Glomerular endothelial cell (primary cell): ENCODE measurements around the gene TJP2. TPM values are rescaled to one million over a fixed set of nuclear protein-coding genes. Genes with fewer than 3 reads are reported as not detected.

Experiments
- DNase-seq: peaks from one replicate; pipeline ENCODE4 v3.0.0-alpha.2; 2011; ENCODE audit warnings: low read depth, low spot score; ENCODE audit errors: extremely low read depth
- total RNA-seq: library from RNA; depleted of rRNA; stranded (reverse); fragments of >200 nt; gene quantifications from 2 replicates; pipeline ENCODE4 v1.2.3, GENCODE V29; 2015

TJP2 gene
- total RNA-seq, 1 donor from 2014 or later: 242 TPM

DNA sequence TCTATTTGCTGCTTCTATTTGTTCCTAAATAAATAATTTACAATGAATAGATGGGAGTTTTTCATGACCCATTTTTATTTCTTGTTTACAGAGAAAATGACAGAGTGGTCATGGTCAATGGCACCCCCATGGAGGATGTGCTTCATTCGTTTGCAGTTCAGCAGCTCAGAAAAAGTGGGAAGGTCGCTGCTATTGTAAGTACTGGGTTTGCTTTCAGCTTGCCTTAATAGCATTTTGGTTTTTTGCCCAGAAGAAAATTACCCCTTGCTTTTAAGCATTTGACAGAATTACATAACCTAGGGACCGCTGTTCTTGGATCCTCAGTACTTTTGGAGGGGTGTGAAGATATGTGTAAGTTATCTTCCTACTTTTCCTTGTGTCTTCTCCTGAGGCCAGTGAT, 44.1 kb downstream of the TJP2 start:
- DNase-seq: no peak

DNA sequence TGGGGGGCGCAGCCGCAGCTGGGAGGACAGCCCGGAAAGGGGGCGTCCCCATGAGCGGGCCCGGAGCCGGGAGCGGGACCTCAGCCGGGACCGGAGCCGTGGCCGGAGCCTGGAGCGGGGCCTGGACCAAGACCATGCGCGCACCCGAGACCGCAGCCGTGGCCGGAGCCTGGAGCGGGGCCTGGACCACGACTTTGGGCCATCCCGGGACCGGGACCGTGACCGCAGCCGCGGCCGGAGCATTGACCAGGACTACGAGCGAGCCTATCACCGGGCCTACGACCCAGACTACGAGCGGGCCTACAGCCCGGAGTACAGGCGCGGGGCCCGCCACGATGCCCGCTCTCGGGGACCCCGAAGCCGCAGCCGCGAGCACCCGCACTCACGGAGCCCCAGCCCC, 47.0 kb downstream of the TJP2 start:
- no peak for DNase-seq

DNA sequence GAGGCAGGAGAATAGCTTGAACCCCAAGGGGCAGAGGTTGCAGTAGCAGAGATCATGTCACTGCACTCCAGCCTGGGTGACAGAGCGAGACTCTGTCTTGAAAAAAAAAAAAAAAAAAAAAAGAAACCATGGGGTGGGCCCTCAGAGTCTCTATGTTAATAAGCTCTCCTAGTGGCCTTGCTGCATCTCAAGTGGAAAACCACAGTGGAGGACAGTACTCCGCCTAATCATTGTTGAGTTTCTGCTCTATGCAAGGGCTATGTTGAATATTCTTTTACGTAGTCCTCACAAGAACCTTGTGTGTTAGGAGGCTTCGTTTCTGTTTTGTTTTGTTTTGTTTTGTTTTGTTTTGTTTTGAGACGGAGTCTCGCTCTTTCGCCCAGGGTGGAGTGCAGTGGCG, 48.9 kb downstream of the TJP2 start:
- DNase-seq: no peak

DNA sequence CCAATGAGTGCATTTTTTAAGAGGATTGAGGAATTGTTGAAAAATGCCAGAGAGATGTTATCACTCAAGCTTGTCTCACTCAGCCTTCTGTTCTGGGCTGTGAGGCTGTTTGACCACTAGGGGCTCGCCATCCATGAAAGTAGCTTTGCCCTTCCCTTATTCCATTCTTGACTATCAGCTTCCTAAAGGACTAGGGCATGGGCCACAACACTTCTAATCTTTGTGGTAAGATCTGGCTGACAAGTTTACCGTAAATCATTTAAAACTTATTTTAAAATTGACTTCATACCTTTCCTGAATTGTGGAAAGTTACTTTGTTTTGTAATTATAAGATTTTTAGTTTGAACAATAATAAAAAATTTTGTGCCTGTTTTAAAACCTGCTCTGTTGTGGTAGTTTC, 49.5 kb downstream of the TJP2 start:
- peak; percentile 33 for DNase-seq

DNA sequence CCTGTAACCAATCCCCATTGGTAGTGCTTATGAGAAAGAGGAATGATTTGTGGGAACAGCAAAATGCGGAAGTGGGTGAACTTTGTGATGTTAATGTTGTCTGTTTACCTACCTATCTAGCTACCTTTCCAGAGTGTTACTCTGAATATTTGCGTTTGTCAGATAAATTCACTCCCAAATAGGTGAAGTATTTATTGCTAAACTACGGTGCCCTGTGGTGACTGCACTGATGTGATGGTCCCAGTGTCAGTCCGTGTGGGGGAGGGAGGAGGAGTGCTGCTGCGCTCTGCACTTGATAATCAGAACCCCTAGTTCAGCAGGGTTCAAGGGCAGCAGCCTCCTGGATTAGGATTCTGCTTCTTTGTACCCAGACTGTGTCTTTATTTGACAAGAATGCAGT, 55.3 kb downstream of the TJP2 start:
- DNase-seq: no peak

DNA sequence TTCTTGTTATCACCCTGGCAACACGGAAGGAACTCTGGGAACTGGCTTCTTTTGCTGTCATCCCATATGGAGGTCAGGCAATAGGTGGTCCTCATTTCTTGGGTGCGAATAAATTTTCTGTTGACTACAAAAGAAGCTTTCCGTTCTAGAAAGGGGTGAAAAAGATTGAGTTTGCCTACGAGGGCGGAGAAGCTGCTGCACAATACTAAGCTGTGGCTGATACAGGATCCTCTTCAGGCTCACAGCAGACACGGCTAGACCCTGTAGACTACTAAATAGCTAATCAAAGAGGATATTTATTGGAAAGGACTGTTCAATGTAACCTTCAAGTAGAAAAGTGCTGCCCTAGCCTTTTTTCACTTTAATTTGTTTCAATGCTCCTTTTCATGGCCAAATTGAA, 58.1 kb downstream of the TJP2 start:
- DNase-seq: no peak

DNA sequence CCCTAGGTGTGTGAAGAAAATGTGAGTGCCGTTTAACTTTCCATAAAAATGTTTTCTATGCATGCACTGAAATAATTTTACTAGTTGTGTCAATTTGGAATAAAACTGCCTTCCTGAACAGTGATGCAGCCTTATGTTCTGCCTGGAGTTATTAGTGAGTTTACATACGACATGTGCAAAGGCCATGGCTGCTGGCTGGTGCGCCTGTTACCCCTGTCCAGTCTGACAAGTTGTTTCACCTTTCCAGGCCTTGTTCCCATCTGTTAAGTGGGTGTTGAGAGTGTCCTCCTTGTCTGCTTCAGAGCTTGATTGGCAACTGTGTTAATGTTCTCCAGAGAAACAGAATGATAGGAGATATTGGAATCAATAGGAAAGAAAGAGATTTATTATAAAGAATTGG, 60.6 kb downstream of the TJP2 start:
- DNase-seq: no peak

DNA sequence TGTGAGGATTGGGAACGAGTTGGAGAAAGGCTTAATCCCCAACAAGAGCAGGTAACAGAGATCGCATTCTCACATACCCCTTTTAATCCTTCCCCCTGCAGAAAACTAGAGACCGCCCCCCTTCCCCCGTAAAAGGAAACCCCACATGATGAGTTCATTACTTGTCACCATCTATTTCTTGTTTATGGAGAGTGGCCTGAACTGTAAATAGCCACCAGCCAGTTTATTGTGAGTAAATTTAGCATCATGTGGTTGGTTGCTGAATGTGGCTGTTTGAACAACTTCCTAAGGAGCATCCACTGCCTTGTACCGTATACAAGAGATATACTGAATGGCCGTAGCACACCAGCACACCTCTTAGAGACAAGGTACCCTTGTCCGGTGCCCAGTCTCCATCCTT, 62.1 kb downstream of the TJP2 start:
- DNase-seq: no peak

DNA sequence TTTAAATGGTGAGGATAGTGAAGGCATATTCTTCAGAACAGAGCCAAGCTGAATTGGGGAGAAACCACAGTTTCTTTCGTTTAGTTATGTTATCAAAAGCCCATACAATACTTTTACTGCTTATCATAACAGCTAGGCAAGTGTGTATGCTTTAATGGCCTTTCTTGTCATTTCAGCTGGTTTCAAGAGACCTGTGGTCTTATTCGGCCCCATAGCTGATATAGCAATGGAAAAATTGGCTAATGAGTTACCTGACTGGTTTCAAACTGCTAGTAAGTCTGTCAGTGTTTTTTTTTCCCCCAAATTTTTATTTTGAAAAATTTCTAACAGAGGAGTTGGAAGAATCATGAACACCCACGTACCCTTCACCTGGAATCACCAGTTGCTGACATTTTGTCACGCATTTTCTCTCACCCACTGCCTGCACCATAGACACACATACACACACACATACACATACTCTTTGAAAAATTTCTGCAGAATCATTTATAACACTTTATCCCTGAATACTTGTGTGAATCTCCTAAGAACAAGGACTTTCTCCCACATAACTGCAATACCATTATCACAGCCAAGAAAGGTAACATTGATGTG, 63.7 kb downstream of the TJP2 start:
- DNase-seq: no peak

DNA sequence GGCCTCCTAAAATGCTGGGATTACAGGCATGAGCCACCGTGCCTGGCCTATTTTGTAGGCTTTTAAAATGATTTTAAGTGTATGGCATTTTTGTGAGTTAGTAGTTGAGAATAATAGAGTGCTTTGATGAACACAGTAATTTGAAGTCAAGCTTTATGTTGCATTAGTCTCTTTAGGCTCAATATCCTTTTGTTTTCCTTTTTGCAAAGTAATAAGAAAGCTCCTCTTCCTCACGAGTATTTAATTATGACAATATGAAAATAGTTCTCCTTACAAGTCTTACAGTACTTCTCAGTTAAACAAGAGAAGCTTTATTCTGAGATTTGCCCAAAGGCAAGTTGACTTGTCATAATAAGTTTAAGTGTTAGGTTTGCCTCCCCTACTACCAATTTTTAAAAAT, 69.0 kb downstream of the TJP2 start:
- no peak for DNase-seq

DNA sequence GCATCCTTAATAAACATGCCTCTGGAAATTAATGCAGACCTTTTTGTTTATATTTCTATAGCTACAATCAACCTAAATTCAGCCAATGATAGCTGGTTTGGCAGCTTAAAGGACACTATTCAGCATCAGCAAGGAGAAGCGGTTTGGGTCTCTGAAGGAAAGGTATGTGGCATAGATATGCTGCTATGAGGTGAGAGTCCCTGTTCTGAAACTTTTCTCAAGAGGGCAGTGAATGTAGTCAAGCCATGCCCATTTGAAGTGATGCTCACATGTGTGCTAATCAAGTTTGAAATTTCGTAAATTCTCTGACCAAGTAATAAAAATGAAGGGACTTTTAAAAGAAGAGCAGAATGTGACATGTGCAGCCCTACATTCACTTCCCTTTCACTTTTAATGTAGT, 72.6 kb downstream of the TJP2 start:
- no peak for DNase-seq

DNA sequence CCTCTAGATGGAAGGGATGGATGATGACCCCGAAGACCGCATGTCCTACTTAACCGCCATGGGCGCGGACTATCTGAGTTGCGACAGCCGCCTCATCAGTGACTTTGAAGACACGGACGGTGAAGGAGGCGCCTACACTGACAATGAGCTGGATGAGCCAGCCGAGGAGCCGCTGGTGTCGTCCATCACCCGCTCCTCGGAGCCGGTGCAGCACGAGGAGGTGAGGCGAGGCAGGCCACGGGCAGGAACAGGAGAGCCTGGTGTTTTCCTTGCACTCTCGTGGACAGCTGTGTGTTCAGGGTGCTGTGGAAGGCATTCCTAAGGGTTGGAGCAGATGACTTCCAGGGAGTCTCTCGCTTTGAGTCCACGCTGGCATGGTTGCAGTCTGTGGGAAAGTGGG, 73.9 kb downstream of the TJP2 start:
- no peak for DNase-seq

DNA sequence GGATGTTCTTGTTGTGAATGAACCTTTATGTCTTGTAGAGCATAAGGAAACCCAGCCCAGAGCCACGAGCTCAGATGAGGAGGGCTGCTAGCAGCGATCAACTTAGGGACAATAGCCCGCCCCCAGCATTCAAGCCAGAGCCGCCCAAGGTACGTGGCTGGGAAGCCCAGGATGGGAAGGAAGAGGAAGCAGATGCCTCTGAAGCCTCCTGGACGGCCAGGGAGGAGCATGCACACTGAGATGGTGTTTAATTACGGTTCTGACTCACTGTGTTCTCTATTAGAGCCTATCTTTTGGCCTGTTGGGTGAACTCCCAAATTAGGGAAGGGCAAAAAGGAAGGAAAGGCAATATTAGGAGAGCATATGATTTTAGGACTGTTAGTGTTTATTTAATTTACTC, 75.3 kb downstream of the TJP2 start:
- DNase-seq: no peak

DNA sequence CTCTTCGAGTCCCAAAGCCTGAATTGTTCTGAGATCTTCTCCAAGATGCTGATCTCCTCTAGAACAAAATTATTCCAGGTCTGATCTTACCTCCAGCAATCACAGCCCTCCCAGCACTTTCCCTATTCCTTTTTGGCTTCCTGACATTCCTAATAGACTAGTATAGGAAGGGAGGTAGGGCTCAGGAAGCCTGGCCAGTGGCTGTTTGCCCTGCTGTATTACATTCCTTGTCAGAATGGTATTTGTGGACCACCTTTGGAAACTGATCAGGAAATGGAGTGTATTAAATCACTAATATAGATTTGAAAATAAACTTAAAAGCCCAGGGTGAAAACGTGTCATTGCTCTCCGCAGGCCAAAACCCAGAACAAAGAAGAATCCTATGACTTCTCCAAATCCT, 76.6 kb downstream of the TJP2 start:
- no peak for DNase-seq

DNA sequence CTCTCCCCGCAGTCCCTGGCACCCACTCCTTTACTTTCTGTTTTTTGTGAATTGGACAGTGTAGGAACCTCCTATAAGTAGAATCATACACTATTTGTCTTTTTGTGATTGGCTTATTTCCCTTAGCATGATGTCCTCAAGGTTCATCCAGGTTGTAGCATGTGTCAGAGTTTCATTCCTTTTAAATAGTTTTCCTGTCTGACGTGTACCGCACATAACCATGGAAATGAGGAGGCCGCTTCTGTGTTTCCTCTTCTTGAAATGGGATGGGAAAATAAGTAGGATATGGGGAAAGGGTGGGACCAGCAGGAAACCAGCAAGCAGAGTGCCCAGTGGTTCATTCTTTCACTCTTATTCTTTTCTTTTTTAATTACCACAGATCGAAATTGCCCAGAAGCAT, 78.4 kb downstream of the TJP2 start:
- no peak for DNase-seq

DNA sequence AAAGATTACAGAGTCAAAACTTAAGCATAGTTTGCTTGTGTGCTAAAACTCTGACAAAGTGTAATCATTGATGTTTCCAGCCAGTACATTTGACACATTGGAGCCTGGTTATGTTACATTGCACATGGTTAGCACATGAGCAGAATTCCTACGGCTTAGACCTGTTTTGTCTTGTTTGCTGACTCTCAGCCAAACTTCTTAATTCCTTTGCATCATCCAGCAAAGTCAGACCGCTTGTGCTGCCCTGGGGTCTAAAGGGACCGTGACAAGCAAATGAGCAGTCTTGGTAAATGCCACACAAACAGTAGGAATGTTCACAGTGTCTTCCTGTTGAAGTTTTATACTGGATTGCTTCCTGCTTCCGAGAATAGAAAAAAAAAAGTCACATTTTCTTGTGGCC, 79.0 kb downstream of the TJP2 start:
- DNase-seq: no peak

DNA sequence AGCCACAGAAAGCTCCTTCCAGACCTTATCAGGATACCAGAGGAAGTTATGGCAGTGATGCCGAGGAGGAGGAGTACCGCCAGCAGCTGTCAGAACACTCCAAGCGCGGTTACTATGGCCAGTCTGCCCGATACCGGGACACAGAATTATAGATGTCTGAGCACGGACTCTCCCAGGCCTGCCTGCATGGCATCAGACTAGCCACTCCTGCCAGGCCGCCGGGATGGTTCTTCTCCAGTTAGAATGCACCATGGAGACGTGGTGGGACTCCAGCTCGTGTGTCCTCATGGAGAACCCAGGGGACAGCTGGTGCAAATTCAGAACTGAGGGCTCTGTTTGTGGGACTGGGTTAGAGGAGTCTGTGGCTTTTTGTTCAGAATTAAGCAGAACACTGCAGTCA, 80.1 kb downstream of the TJP2 start:
- no peak for DNase-seq

DNA sequence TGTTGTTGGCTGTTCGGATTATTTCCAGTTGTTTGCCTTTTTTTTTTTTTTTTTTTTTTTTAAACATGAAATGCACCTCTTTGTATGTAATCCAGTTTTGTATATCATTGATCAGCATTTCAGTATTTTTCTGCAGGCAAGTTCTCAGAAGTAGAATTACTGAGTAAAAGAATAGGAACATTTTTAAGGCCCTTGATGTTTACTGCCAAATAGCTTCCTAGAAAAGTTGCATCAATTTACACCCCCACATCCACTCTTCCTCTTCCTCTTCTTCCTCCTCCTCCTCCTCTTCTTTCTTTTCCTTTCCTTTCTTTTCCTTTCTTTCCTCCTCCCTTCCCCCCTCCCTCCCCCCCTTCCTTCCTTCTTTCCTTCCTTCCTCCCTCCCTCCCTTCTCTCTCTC, 81.5 kb downstream of the TJP2 start:
- no peak for DNase-seq

DNA sequence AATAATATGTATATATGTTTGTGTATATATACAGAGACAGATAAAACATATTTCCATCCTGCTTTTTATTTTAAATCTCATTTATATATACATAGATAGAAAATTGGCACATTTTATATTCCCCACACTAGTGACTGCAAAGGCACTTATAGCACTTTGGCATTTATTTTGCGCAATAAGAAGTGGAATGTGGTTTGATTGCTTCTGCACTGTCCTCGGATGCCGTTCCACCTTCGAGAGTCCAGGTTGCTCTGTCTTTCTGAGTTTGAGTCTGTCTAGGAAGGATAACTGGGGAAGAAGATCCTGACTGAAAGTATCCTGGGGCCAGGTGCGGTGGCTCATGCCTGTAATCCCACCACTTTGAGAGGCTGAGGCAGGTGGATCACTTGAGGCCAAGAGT, 84.5 kb downstream of the TJP2 start:
- DNase-seq: no peak

DNA sequence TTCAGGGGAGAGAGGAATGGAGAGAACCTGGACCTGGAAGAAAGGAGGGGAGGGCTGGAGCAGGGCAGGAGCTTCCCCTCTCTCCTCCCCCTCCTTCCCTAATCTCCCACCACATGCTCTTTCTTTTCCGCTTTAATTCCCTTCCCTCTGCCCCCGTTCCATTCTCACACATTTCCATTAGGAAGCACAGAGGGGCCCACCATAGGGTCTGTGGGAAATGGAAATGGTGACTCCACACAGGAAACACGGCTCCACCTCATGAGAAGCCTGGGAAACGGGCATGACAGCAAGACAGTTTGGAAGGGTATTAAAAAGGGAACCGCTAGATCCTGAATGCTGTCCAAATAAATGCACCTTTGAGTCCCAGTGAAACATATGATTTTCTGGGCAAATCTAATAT, 86.1 kb downstream of the TJP2 start:
- DNase-seq: no peak

DNA sequence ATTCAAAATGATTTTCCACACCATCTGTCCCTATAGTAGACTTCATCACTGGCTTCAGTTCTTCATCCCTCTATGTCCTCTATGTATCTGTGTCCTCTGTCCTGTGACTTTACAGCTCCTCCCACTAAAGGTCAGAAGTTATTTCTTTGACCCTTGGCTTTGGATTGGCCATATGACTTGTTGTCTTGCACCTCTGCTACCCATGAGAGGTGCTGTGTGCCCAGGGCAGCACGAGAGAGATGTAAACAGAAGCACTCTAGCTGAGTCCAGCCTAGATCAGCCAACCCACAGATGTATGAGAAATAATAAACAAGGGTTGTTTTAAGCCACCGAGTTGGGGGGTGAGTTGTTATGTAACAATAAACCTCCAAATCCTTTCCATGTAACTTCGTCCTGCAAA, 87.6 kb downstream of the TJP2 start:
- no peak for DNase-seq

DNA sequence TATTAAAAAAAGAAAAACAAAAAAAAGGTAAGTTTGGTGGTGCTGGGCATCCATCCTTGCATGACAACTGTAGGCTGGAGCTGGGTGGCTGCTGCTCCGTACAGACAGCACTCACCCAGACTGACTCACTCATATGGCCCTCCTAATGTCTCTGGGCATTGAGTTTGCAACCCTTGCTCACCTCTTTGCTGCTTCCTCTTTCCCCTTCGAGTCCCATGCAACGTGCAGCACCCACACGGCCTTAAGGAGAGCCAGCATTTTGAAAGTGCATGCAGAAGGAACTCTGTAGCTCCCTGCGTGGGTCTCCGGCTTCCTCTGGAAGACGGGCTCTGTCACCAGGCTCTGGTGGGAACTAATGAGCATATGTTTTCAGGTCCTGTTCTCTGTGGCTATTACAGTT, 90.4 kb downstream of the TJP2 start:
- DNase-seq: no peak

DNA sequence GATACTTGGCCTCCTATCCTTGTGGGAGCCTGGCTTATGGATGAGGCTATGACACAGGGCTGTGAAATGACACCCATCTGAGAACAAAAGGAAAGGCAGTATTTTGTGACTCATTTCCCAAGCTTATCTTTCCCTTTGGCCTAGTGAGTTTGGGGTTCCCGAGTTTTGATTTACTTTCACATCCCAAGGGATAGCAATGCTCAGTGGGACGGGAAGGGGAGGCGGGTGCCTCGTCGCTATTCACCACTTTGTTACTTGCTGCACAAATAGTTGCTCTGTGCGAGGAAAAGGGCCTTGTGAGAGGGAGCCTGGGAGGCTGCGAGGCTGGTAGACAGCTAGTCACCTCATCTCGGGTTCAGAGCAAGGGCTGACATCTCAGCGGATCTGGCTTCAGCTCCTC, 91.8 kb downstream of the TJP2 start:
- DNase-seq: no peak

DNA sequence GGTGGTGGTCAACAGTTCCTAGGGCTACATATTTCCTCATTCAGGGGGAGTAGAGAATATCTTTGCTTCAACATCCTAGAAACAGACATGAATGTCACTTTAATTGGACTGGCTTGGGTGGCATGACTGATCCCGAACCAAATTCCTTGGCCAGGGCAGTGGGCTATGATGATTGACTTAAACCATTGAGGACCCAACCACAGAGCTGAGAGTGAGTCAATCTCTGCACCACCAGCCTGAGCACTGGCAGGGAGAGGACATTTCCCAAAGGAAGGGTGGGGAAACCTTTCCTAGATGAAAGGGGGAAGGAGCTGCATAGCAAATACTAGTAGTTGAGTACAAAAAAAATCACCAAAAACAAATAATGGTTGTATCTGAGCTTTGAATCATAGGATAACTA, 98.1 kb downstream of the TJP2 start:
- no peak for DNase-seq
